NCI-H2107 (cell line): Measurements from ENCODE around the gene FIS1.
A peak's percentile ranks its signal among the peaks of the same experiment; 100 is the strongest.
"Not testable (repeated sequence)": the region's sequence is repeated elsewhere in the genome, so short reads cannot be mapped to it uniquely, and the experiment has no call there.

ENCODE experiments used
- DNase-seq: peaks from one replicate; lab custom pipeline; 2025; lab: John Stamatoyannopoulos, UW

Gene FIS1

DNA sequence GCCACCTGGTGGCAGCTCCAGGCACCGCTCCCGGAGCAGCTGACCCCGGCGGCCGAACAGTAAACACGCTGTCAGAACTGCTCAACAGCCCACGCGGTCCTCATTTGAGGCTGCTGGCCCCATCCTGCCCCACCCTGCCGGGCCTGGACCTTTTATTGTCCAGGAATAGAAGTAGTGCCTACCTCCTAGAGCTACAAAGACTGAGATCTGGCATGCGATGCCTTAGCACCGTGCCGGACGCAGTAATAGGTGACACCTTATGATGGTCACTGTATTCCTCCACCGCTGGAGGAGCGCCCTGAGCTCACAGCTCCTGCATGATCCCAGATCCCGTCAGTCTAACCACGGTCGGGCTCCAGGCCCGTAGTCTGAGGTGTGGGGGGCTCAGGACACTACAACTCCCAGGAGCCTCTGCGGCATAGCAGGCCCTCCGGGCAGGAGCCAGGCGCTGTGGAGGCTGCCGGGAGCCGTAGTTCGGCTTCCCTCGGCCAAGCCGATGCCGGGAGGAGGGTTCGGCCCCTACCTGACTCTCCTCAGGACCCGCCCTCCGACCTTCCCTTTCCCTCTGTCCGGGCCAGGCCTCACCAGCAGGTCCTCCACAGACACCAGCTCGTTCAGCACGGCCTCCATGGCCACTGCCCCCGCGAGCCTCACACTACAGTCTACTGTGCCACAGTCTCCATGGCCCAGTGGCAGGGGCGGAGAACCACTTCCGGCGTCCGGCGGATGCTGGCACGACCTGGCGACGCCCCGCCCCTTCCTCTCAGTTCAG lies at the start of gene FIS1:
TSS of gene FIS1 (minus strand) at position 707 of the 772 bp plus-strand sequence. CDS start at position 630, 77 bp downstream.
- DNase-seq = peak; percentile 92

DNA sequence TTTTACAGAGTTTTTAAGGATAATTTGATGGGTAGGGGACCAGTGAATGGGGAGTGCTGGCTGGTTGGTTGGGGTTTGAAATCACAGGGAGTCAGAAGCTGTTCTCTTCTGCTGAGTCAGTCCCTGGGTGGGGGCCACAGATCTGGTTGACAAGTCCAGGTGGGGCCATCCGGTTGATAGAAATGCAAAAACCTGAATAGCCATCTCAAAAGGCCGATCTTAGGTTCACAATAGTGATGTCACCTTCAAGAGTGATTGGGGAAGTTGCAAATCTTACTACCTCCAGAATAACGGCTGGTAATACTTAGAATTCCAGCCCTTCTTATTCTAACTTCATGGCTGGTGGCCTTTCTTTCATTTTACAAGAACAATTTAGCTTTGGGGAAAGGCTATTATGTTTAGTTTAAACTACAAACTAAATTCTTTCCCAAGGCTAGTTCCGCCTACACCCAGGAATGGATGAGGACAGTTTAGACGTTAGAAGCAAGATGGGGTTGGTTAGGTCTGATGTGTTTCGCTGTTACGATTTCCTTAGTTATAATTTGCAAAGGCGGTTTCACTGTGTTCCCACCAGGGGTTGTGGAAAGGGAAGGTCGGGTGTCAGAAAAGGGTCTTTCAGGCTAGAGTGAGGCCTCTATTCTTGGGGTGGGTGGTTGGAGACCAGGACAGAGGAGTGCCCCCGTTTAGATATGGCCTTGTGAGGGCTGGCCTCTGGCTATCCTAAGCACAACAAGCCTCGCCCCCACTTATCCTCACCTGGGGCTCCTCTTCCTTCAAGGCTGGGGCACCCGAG lies 49.4 kb upstream of the FIS1 start:
- DNase-seq = no peak

DNA sequence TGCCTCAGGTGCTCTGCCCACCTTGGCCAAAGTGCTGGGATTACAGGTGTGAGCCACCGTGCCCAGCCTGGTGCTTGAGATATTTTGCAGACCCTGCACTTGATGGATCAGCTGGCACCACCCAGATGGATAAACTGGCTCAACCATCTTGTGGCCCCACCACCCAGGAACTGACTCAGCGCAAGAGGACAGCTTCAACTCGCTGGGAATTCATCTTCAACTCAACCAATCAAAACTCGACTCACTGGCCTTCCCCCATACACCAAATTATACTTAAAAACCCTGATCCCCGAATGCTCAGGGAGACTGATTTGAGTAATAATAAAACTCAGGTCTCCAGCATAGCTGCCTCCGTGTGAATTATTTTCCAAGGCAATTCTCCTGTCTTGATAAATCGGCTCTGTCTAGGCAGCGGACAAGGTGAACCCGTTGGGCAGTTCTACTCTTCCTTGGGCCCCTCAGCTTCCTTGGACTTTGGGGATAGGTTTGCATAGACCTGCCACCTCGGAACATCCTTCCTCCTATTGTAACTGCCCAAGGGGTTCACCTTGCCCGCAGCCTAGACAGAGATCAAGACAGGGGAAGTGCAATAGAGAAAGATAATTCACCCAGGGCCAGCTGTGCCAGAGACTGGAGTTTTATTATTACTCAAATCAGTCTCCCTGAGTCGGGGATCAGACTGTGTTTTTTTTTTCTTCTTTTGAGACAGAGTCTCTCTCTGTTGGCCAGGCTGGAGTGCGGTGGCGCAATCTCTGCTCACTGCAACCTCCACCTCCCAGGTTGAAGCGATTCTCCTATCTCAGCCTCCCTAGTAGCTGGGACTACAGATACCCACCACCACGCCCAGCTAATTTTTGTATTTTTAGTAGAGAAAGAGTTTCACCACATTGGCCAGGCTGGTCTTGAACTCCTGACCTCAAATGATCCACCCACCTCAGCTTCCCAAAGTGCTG lies 48.5 kb upstream of the FIS1 start:
- not testable (repeated sequence) for DNase-seq

- not testable (repeated sequence) for DNase-seq
Measured at GRCh38 chr7:101292566-101292965, 47.7 kb upstream of the FIS1 start.

DNA sequence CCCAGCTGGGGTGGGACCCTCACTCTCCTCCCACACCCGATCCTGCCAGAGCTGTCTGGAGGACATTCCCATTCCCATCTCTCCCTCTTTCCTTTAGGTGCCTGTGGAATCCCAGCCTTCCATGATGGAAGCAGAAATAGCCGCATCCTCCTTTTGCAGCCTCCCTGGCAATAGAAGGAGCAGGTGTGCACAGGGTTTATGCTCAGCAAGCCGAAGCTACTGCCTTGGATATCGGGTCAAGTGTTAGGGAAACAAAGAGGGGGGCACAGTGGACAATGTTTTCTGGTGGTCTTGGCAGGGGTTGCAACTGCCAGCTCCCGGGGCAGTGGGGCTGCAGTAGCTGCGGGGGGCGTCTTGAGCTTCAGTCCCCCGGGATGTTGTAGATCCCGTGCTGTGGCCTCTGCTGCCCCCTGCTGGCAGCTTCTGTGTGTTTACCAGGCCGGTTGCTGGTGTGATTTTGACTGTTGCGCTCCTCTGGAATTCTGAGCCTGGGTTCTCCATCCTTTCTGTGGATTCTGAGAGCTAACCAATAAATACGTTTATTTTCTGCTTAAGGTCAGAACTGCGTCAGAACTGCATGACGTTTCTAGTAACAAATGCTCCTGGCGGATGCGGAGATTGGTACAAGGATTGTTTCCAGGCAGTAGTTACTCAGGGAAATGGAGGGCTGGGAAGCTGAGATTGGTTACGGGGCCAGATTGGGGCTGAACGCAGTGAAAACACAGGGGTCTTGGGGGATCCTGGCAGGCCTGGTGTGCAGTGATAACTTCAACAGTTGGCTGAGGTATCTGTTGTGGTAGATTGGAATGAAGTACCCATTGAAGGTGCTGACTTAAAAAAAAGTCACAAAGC lies 45.5 kb upstream of the FIS1 start:
- DNase-seq = not testable (repeated sequence)

GRCh38 chr7:101289687-101290086 lies 44.8 kb upstream of the FIS1 start:
- DNase-seq = not testable (repeated sequence)

DNA sequence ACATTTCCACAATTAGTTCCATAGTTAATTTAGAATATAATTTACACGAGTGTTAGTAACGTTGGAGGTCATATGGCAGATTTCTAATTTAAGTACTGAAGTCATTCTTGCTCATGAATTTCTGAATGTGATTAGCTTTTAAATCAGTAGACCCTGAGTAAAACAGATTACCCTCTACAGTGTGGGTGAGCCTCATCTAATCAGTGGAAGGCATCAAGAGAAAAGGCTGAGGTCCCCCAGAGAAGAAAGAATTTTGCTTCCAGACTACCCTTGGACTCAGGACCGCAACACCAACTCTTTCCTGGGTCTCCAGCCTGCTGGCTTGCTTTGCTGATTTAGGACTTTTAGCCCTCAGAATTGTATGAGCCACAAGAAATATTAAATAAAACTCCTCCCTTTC lies 43.6 kb upstream of the FIS1 start:
- no peak for DNase-seq

DNA sequence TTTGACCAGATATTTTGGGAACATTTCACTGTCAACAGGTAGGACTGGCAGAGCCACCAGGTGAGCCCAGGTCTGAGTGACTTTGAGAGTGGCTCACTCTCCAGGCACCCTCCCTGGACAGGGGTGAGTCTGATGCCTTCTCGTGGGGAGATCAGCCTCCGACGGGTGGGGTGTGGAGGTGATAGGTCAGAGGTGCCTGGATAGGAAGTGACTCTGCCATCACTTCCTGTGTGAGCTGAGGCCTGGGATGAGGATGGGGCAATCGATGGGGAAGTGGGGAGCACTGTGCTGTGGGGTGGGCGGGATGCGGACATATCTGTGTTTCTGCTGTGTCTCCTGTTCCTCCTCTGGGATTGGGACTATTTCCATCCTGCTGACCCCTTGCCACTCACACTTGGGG lies 42.2 kb upstream of the FIS1 start:
- DNase-seq = no peak

DNA sequence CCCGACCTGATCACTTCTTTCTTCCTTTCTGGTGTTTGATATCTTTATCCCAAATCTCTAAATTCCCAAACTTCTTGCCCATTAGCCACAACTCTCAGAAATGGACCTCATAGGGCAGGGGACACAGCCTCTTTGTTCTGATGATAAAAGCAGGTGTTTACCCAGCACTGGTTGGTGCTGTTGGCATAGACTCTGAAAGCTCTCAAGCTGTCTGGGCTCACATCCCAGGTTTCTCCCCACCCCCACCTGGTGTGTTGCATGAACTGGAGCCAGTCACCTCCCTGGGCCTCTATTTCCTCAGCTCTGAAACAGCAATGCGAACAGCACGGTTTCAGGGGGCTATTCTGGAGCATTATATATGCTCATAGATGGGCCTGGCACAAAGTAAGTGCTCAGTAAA lies 41.0 kb upstream of the FIS1 start:
- not testable (repeated sequence) for DNase-seq

DNA sequence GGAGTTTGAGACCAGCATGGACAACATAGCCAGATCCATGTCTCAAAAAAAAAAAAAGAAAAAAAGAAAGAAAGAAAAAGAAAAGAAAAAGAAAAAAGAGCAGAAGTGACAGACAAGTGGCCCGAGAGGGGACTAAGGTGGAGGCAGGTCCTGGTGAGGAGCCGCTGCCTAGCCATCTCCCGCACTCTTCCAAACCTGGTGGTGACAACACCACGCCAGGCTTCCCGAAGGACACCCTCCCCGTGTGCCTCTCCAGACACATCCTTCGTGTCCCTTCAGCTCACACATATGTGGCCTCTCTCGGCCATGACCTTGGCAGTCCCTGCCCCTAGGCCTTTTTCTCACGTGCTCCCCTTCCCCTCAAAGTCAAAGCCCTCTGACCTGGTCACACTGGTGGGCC lies 40.3 kb upstream of the FIS1 start:
- no peak for DNase-seq

- not testable (repeated sequence) for DNase-seq
Measured at GRCh38 chr7:101280912-101281311, 36.0 kb upstream of the FIS1 start.

DNA sequence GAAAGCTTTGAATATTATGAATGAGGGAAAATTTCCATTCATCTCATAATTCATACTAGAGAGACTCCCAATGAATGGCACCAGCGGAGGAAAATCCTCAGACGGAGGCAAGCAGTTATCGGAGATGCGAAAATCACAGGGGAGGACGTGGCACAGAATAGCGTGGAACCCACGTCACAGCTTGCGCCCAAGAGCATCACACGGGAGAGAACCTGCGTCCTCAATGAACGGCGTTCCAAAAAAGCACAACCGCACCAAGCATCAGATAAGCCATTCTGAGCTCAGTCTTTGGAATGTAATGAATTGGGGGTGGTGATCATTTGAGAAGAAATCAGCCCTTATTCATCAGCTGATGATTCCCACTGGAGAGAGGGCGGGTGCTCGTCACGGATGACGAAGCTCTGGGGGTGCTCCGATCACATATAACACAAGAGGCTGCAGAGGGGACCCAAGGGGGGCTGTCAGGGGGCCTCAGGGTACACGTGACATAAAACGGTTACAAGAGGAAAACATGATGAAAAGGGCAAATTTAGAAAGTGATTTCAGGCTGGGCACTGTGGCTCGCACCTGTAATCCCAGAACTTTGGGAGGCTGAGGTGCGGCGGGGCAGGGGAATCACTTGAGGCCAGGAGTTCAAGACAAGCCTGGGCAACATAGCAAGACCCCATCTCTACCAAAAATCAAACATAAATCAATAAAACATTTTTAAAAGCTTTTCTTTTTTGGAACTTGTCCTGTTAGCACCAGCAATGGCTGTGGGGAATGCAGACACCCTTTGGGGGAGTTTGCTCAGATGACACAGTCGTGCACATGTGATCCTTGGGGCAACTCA lies 33.8 kb upstream of the FIS1 start:
- DNase-seq = no peak

- no peak for DNase-seq
Measured at GRCh38 chr7:101277155-101277554, 32.3 kb upstream of the FIS1 start.

DNA sequence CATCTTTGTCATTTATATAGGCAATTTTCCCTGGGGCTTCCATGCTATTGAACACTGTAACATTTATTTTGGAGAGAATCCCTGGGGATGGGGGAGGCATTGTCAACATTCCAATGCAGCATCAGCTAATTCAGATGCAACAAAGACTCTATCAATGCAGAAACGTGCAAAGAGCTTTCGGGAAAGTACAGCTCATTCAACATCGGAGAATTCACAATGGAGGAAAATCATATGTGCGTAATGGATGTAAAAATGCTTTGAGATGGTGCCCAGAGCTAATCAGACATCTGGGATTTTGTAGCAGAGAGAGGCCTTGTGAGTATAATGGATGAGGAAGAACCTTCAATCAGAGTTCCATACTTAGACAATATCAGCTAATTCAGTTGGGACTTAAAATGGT lies 28.3 kb upstream of the FIS1 start:
- no peak for DNase-seq

DNA sequence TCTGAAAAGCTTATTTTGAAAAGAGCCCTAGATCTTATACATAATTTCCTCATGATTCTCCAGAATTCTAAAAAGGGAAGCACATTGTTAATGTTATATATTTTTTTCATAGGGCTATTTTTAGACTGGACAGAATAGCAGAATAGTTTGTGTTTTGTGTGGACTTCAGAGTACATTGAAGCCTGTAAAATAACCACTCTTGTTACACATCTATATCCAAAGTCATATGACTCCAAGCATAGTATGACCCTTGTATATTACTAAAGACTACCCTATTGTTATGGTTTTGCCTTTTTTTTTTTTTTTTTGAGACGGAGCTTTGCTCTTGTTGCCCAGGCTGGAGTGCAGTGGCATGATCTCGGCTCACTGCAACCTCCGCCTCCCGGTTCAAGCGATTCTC lies 26.1 kb upstream of the FIS1 start:
- no peak for DNase-seq

DNA sequence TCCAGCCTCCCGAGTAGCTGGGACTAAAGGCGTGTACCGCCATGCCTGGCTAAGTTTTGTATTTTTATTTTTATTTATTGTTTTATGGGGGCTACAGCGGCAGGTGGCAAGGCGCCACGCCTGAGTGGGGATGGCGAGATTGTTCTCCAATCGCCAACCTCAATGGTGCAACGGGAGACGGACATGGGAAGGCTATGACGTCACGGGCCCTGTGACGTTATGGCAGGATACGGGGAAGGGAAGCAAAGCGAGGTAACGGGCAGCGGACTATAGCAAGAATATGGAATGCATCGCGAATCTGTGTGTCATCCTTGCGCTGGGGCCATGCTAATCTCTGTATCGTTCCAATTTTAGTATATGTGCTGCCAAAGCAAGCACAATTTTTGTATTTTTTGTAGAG lies 24.8 kb upstream of the FIS1 start:
- no peak for DNase-seq

GRCh38 chr7:101265622-101266516 lies 21.0 kb upstream of the FIS1 start:
- DNase-seq = no peak

- DNase-seq = not testable (repeated sequence)
Measured at GRCh38 chr7:101264102-101264706, 19.3 kb upstream of the FIS1 start.

GRCh38 chr7:101258243-101258731 lies 13.4 kb upstream of the FIS1 start:
- no peak for DNase-seq
